ENCODE measurements around the gene SPAG6.

Gene SPAG6

GRCh38 chr10:22341190-22341925, 3.9 kb upstream of the SPAG6 start:
- no peak overlapping the region for H3K27ac ChIP-seq (ENCODE audit: insufficient read depth, low read depth, low read length, poor library complexity, severe bottlenecking)
- H3K4me3 ChIP-seq (ENCODE audit: insufficient read depth, low read depth, low read length), result peak overlapping the region; percentile 64
- H3K4me1 ChIP-seq (ENCODE audit: control insufficient read depth, insufficient read depth, low read length), result peaks cover 18% of the 10 kb centered on the region
- H3K27me3 ChIP-seq (ENCODE audit: control insufficient read depth, insufficient read depth, low read length, poor library complexity, severe bottlenecking), result peaks cover 100% of the 10 kb centered on the region
- WGBS, 2 experiments, result 2% methylated on average over 40 of the region's 40 CpGs
- no peaks in the 10 kb centered on the region for H3K9me3 ChIP-seq (ENCODE audit: control insufficient read depth, low read length)
- no peaks in the 10 kb centered on the region for H3K36me3 ChIP-seq (ENCODE audit: control insufficient read depth, insufficient read depth, low read length)

- Histone ChIP-seq H3K9me3 (ENCODE audit: control insufficient read depth, low read length) (no peaks in the 10 kb centered on the region), H3K36me3 (ENCODE audit: control insufficient read depth, insufficient read depth, low read length) (no peaks in the 10 kb centered on the region), H3K27me3 (ENCODE audit: control insufficient read depth, insufficient read depth, low read length, poor library complexity, severe bottlenecking) (peaks cover 100% of the 10 kb centered on the region), H3K4me1 (ENCODE audit: control insufficient read depth, insufficient read depth, low read length) (peaks cover 18% of the 10 kb centered on the region), H3K4me3 (ENCODE audit: insufficient read depth, low read depth, low read length) (no peak overlapping the region), H3K27ac (ENCODE audit: insufficient read depth, low read depth, low read length, poor library complexity, severe bottlenecking) (no peak overlapping the region)
- 30 to 31% methylated on average over 3 of the region's 3 CpGs for WGBS, 2 experiments
These were observed 3.4 kb upstream of the SPAG6 start for GRCh38 chr10:22341926-22342196.

GRCh38 chr10:22342421-22342820, 2.9 kb upstream of the SPAG6 start:
- Histone ChIP-seq H3K36me3 (ENCODE audit: control insufficient read depth, insufficient read depth, low read length) (no peaks in the 10 kb centered on the region), H3K4me1 (ENCODE audit: control insufficient read depth, insufficient read depth, low read length) (peaks cover 14% of the 10 kb centered on the region), H3K4me3 (ENCODE audit: insufficient read depth, low read depth, low read length) (no peak overlapping the region), H3K27ac (ENCODE audit: insufficient read depth, low read depth, low read length, poor library complexity, severe bottlenecking) (no peak overlapping the region), H3K9me3 (ENCODE audit: control insufficient read depth, low read length) (no peaks in the 10 kb centered on the region), H3K27me3 (ENCODE audit: control insufficient read depth, insufficient read depth, low read length, poor library complexity, severe bottlenecking) (peaks cover 100% of the 10 kb centered on the region)
- WGBS, 2 experiments, result 0 to 22% methylated on average over 1 to 2 of the region's 3 CpGs

- 43% methylated on average over 2 of the region's 3 CpGs; no CpG with 5 or more reads in 1 of the 2 experiments for WGBS, 2 experiments
- H3K4me3 ChIP-seq (ENCODE audit: insufficient read depth, low read depth, low read length), result no peak overlapping the region
- H3K4me1 ChIP-seq (ENCODE audit: control insufficient read depth, insufficient read depth, low read length), result peaks cover 8% of the 10 kb centered on the region
- no peaks in the 10 kb centered on the region for H3K9me3 ChIP-seq (ENCODE audit: control insufficient read depth, low read length)
- no peaks in the 10 kb centered on the region for H3K36me3 ChIP-seq (ENCODE audit: control insufficient read depth, insufficient read depth, low read length)
- H3K27me3 ChIP-seq (ENCODE audit: control insufficient read depth, insufficient read depth, low read length, poor library complexity, severe bottlenecking), result peaks cover 100% of the 10 kb centered on the region
- H3K27ac ChIP-seq (ENCODE audit: insufficient read depth, low read depth, low read length, poor library complexity, severe bottlenecking), result no peak overlapping the region
These were observed 1.6 kb upstream of the SPAG6 start for GRCh38 chr10:22343731-22344130.

GRCh38 chr10:22344249-22344648, 1.0 kb upstream of the SPAG6 start:
- Histone ChIP-seq H3K27ac (ENCODE audit: insufficient read depth, low read depth, low read length, poor library complexity, severe bottlenecking) (no peak overlapping the region), H3K4me1 (ENCODE audit: control insufficient read depth, insufficient read depth, low read length) (peaks cover 8% of the 10 kb centered on the region), H3K9me3 (ENCODE audit: control insufficient read depth, low read length) (no peaks in the 10 kb centered on the region), H3K27me3 (ENCODE audit: control insufficient read depth, insufficient read depth, low read length, poor library complexity, severe bottlenecking) (peaks cover 98% of the 10 kb centered on the region), H3K4me3 (ENCODE audit: insufficient read depth, low read depth, low read length) (no peak overlapping the region), H3K36me3 (ENCODE audit: control insufficient read depth, insufficient read depth, low read length) (no peaks in the 10 kb centered on the region)
- 40 to 49% methylated on average over 1 of the region's 1 CpG for WGBS, 2 experiments

- no peaks in the 10 kb centered on the region for H3K36me3 ChIP-seq (ENCODE audit: control insufficient read depth, insufficient read depth, low read length)
- 7 to 8% methylated on average over 26 of the region's 26 CpGs for WGBS, 2 experiments
- peak overlapping the region; percentile 28 for H3K4me3 ChIP-seq (ENCODE audit: insufficient read depth, low read depth, low read length)
- peaks cover 8% of the 10 kb centered on the region for H3K4me1 ChIP-seq (ENCODE audit: control insufficient read depth, insufficient read depth, low read length)
- peaks cover 92% of the 10 kb centered on the region for H3K27me3 ChIP-seq (ENCODE audit: control insufficient read depth, insufficient read depth, low read length, poor library complexity, severe bottlenecking)
- no peak overlapping the region for H3K27ac ChIP-seq (ENCODE audit: insufficient read depth, low read depth, low read length, poor library complexity, severe bottlenecking)
- H3K9me3 ChIP-seq (ENCODE audit: control insufficient read depth, low read length), result no peaks in the 10 kb centered on the region
These were observed 455 bp upstream of the SPAG6 start for GRCh38 chr10:22344781-22345300.

GRCh38 chr10:22346096-22346661, 883 bp downstream of the SPAG6 start:
- H3K36me3 ChIP-seq (ENCODE audit: control insufficient read depth, insufficient read depth, low read length), result no peaks in the 10 kb centered on the region
- H3K27me3 ChIP-seq (ENCODE audit: control insufficient read depth, insufficient read depth, low read length, poor library complexity, severe bottlenecking), result peaks cover 79% of the 10 kb centered on the region
- no peaks in the 10 kb centered on the region for H3K9me3 ChIP-seq (ENCODE audit: control insufficient read depth, low read length)
- 14 to 17% methylated on average over 7 to 8 of the region's 8 CpGs for WGBS, 2 experiments
- H3K4me1 ChIP-seq (ENCODE audit: control insufficient read depth, insufficient read depth, low read length), result peaks cover 6% of the 10 kb centered on the region
- H3K27ac ChIP-seq (ENCODE audit: insufficient read depth, low read depth, low read length, poor library complexity, severe bottlenecking), result no peak overlapping the region
- no peak overlapping the region for H3K4me3 ChIP-seq (ENCODE audit: insufficient read depth, low read depth, low read length)

GRCh38 chr10:22349755-22350154, 4.5 kb downstream of the SPAG6 start:
- no peaks in the 10 kb centered on the region for H3K4me1 ChIP-seq (ENCODE audit: control insufficient read depth, insufficient read depth, low read length)
- no peak overlapping the region for H3K4me3 ChIP-seq (ENCODE audit: insufficient read depth, low read depth, low read length)
- H3K36me3 ChIP-seq (ENCODE audit: control insufficient read depth, insufficient read depth, low read length), result no peaks in the 10 kb centered on the region
- H3K27ac ChIP-seq (ENCODE audit: insufficient read depth, low read depth, low read length, poor library complexity, severe bottlenecking), result no peak overlapping the region
- peaks cover 43% of the 10 kb centered on the region for H3K27me3 ChIP-seq (ENCODE audit: control insufficient read depth, insufficient read depth, low read length, poor library complexity, severe bottlenecking)
- H3K9me3 ChIP-seq (ENCODE audit: control insufficient read depth, low read length), result no peaks in the 10 kb centered on the region
- 100% methylated on average over 1 of the region's 1 CpG for WGBS, 2 experiments

- Histone ChIP-seq H3K27me3 (ENCODE audit: control insufficient read depth, insufficient read depth, low read length, poor library complexity, severe bottlenecking) (peaks cover 29% of the 10 kb centered on the region), H3K4me1 (ENCODE audit: control insufficient read depth, insufficient read depth, low read length) (no peaks in the 10 kb centered on the region), H3K27ac (ENCODE audit: insufficient read depth, low read depth, low read length, poor library complexity, severe bottlenecking) (no peak overlapping the region), H3K36me3 (ENCODE audit: control insufficient read depth, insufficient read depth, low read length) (no peaks in the 10 kb centered on the region), H3K4me3 (ENCODE audit: insufficient read depth, low read depth, low read length) (no peak overlapping the region), H3K9me3 (ENCODE audit: control insufficient read depth, low read length) (no peaks in the 10 kb centered on the region)
- WGBS, 2 experiments, result 81 to 82% methylated on average over 5 of the region's 5 CpGs
These were observed 5.9 kb downstream of the SPAG6 start for GRCh38 chr10:22351131-22351703.

GRCh38 chr10:22356324-22356873, 11.1 kb downstream of the SPAG6 start:
- no peak overlapping the region for H3K27ac ChIP-seq (ENCODE audit: insufficient read depth, low read depth, low read length, poor library complexity, severe bottlenecking)
- H3K9me3 ChIP-seq (ENCODE audit: control insufficient read depth, low read length), result no peaks in the 10 kb centered on the region
- 94 to 99% methylated on average over 4 of the region's 4 CpGs for WGBS, 2 experiments
- H3K27me3 ChIP-seq (ENCODE audit: control insufficient read depth, insufficient read depth, low read length, poor library complexity, severe bottlenecking), result no peaks in the 10 kb centered on the region
- no peak overlapping the region for H3K4me3 ChIP-seq (ENCODE audit: insufficient read depth, low read depth, low read length)
- no peaks in the 10 kb centered on the region for H3K36me3 ChIP-seq (ENCODE audit: control insufficient read depth, insufficient read depth, low read length)
- H3K4me1 ChIP-seq (ENCODE audit: control insufficient read depth, insufficient read depth, low read length), result no peaks in the 10 kb centered on the region

Data from ectodermal cell (in vitro differentiated cells).